ENCODE results near the gene ATXN1.
"Not testable (repeated sequence)": the region's sequence is repeated elsewhere in the genome, so short reads cannot be mapped to it uniquely, and the experiment has no call there.

ATXN1 gene

DNA sequence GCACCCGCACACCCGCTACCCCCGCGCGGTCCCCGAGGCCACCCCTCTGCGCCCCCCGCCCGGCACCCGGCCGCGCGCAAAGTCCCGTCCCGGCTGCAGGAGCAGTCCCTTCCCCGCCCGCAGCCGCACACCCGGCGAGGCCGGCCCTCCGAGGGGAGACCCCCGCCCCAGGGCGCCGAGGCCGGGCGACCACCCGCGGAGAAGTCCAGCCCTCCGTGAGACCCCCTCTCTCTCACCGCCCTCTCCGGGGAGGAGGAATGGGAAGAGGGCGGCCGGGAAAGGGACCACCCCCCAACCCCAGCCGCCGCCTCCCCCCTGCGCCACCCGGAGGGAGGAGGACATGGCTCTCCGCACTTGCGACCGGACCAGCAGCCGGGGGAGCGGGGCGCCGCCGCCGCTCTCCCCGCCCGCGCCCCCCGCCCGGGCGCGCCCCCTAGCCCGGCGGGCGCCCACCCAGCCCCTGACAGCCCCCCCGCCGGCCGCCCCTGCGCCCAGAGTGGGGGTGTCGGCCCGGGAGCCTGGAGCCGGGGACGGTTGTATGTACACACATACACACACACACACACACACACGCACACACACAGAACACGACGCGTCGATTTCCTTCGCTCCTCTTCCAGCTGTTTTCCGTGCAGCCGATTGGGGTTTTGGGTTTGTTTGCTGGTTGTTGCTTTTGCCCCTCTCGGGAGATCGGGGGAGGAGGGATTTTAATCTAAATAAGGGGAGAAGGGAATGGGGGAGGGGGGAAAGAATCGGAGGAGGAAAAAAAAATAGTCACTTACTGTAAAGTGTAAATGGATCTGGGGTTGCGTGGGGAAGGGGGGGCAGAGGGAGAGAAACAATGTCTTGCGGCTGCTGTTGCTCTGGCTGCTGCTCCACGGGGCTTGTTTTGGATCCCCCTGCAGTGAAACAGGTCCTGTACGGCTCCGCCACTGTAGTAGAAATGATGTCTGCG lies at the start of gene ATXN1:
TSS of gene ATXN1 (minus strand) at position 945 of the 955 bp plus-strand sequence.
- in situ Hi-C loops (cut with HindIII; ENCODE audit: low sequenced_read_pairs), result loop anchor here (5.0 to 10.0 kb wide), 2 partner anchors 248 to 426 kb away; no protein-coding TSS in a partner anchor

- in situ Hi-C loops (cut with HindIII; ENCODE audit: low sequenced_read_pairs), result no loop called here
These were observed 49.2 kb upstream of the ATXN1 start for GRCh38 chr6:16810411-16810810.

- in situ Hi-C loops (cut with HindIII; ENCODE audit: low sequenced_read_pairs), result no loop called here
These were observed 48.6 kb upstream of the ATXN1 start for GRCh38 chr6:16809753-16810358.

DNA sequence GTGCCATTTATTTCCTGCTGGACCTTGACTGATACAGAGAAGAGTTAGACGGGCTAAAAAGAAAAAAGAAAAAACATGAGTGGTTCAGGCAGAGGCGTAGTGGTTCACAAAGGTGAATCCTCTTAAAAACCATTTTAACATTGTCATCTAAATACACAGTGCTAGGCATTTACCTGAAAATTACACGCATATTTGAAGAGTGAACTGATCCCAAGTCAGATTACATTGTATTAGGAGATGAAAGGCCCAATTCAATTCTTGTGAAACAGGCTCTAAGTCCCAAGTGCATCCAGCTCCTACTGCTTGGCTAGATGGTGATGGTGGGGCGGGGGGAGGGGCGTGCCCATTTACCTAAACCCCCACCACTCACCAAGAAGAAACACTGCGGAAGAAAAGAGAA lies 46.7 kb upstream of the ATXN1 start:
- in situ Hi-C loops (cut with HindIII; ENCODE audit: low sequenced_read_pairs), result no loop called here

GRCh38 chr6:16806363-16806762 lies 45.1 kb upstream of the ATXN1 start:
- in situ Hi-C loops (cut with HindIII; ENCODE audit: low sequenced_read_pairs), result no loop called here

DNA sequence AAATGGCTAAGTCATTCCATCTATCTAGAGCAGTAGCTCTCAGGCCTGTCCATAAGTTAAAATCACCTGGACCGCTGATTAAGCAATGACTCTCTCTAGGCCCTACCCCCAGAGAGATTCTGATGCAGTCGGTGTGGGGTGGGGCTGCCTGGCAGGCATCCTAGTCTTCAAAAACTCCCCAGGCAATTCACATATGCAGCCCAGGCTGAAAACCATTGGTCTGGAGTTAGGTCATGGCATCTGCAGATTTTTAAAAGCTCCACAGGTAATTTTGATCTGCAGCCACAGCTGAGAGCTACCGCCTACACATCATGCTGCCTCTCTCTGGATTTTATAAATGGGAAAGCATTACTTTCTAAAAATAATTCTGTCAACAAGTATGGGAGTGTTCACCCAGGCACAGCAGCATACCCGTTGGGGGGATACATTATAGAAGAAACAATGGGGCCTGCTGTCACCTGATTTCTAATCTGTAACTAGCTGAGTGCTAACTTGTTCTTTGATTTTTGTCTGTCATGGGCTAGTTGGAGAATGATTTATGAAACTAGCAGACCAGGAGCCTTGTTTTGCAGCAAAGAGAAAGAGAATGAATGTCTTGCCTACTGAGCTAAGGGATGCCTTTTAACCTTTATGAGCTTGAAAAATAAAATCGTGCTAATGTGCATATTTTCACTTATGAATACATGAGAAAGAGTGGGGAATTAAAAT lies 44.1 kb upstream of the ATXN1 start:
- in situ Hi-C loops (cut with HindIII; ENCODE audit: low sequenced_read_pairs), result no loop called here

DNA sequence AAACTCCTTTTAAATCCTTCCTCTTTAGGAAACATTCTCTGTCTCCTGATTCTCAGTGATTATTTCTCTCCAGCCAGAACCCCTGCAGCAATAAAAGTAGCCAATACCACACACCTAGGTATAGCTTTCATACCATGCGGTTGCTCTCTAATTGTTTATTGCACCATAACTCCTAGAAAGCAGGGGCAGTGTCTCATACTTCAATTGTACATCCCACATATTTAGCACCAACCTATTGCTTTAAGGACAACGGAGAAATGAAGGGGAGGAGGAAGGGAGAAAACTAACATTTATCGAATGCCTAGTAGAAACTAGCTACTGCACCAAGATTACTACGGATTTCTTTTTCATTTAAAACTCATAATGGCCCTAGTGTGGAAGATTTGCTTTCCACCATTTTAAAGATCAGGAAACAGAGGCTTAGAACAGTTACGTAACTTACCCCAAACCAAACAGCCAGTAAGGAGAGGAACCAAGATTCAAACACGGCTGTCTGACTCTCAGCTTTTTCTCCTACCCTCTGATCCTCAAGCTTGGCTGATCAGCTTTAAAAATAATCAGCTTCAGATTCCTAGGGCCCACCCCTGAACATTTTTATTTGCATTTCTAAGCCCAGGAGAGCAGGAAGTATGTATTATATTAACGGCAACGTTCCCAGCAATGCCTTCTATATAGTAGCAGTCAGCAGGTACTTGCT lies 43.4 kb upstream of the ATXN1 start:
- in situ Hi-C loops (cut with HindIII; ENCODE audit: low sequenced_read_pairs), result no loop called here

- in situ Hi-C loops (cut with HindIII; ENCODE audit: low sequenced_read_pairs), result no loop called here
These were observed 42.3 kb upstream of the ATXN1 start for GRCh38 chr6:16803294-16804200.

GRCh38 chr6:16802071-16802470 lies 40.8 kb upstream of the ATXN1 start:
- in situ Hi-C loops (cut with HindIII; ENCODE audit: low sequenced_read_pairs), result no loop called here

DNA sequence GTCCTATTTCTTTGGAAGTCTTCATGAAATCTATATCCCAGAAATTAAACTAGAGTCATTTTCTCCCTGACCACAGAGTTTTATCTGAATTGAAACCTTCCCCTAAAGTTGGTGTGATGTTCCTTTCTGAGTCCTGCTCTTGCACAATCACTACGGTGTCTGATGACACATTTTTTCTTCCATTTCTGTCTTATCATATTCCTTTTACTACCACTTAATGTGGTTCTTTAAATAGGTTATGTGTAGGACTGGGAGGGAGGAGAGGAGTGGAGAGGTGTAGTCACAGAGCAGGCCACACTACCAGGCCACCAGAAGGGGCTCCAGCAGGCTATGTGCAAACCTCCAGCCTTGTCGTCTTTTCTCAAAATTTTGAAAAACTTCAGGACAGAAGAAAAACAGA lies 39.7 kb upstream of the ATXN1 start:
- in situ Hi-C loops (cut with HindIII; ENCODE audit: low sequenced_read_pairs), result no loop called here

DNA sequence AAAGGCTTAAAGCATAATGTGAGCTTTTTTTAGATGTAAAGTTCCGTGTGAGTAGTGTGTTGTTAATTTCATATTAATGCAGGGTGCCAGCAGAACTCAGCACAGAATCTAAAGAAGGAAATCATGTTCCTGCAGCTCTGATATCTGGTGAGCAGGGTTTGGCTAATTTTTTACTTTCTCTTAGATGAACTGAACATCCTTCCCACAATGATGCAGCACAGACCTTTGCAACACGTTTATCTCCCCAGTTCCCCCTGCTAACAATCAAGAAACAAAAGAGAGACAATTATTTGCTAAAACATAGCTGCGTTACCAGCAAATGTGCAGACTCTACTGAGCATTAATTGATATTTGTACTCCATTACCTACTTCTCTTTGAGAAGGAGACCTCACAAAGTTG lies 39.1 kb upstream of the ATXN1 start:
- in situ Hi-C loops (cut with HindIII; ENCODE audit: low sequenced_read_pairs), result no loop called here

DNA sequence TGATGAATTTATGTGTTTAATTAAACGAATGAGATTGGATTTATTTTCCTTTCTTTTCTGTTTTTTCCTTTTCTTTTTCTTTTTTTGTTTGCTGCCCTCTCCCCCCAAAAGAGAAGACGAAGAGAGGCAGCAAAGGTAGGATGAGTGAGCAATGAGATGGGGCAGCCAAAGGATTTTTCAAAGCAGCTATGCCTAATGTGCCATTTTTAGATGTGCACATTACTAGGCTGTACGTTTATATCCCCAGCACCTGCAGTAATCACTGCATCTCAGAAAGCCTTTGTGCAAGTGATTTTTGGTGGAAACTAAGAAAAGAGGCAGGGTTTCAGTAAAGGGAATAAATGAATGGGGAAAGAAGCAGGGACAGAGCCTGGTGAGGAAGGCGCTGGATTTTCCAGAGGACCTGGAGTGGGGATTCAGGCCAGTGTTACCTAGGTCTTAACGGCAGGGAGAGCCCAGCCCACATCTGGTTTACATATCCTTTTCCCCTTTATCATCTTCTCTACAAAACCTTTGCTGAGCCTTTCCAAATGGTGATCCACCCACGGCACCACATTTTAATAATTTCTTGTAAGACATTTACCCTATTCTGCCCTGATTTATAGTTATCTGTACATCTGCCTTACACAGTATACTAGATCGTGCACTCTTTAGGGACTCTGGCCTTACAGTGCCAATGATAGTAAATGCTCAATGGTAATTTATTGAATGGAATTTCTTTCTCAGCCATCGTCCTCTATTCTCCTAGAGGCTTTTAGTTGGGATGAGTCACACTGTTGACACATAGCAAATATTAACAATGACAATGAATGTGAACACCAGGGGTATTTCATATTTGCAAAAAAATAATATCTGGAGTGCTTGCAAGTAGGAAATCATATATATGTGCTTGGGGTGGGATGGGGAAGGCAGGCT lies 38.3 kb upstream of the ATXN1 start:
- in situ Hi-C loops (cut with HindIII; ENCODE audit: low sequenced_read_pairs), result no loop called here

GRCh38 chr6:16793828-16794412 lies 32.7 kb upstream of the ATXN1 start:
- in situ Hi-C loops (cut with HindIII; ENCODE audit: low sequenced_read_pairs), result no loop called here

DNA sequence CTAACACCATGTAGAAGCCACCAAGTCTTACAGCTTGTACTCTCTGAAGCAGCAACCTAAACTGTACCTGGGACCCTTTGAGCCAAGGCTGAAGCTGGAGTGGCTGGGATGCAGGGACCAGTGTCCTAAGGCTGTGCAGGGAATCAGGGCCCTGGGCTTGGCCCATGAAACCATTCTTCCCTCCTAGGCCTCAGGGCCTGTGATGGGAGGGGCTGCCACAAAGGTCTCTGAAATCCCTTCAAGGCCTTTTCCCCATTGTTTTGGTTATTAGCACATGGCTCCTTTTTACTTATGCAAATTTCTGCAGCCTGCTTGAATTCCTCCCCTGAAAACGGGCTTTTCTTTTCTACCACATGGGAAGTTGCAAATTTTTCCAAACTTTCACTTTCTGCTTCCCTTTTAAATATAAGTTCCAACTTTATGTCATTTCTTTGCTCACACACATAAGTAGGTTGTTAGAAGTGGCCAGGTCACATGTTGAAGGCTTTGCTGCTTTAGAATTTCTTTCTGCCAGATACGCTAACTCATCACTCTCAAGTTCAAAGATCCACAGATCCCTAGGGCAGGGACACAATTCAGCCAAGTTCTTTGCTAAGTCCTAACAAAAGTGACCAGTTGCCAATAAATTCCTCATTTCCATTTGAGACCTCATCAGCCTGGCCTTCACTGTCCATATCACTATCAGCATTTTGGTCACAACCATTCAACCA lies 28.2 kb upstream of the ATXN1 start:
- in situ Hi-C loops (cut with HindIII; ENCODE audit: low sequenced_read_pairs), result no loop called here

DNA sequence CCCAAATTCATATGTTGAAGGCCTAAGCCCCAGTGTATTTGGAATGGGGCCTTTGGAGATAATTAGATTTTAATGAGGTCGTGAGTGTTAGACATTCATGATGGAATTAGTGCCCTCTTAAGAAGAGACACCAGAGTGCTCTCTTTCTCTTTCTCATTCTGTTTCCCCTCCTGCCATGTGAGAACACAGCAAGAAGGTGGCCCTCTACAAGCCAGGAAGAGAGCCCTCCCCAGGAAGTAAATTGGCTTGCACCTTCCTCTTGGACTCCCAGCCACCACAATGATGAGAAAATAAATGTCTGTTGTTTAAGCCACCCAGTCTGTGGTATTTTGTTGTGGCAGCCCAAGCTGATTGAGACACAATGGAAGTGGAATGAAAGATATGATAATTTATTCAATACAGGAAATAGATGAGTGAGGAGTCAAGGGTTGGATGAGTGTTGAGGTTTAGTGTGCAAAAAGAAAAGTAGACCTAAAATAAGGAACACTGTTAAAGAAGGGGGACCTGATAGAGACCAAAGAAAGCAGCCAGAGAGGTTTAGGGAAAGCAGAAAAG lies 25.9 kb upstream of the ATXN1 start:
- in situ Hi-C loops (cut with HindIII; ENCODE audit: low sequenced_read_pairs), result no loop called here

DNA sequence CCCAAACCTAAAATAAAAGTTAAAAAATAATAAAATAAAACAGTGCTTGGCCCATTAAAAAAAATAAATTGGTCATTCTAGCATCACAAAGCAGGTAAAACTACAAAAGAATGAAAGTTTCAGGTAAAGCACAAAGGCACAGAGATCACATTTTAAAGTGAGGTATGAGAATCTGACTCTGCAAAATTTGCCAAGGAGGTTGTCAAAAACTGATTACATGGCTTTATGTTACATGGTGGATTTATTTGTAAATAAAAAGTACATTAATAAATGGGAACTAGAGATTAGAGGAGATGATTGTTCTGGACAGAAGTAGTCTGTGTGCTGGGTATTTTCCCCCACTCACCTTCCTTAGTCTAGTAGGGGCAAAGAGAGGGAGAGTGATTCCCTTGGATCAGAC lies 24.2 kb upstream of the ATXN1 start:
- in situ Hi-C loops (cut with HindIII; ENCODE audit: low sequenced_read_pairs), result no loop called here

- in situ Hi-C loops (cut with HindIII; ENCODE audit: low sequenced_read_pairs), result not testable (repeated sequence)
These were observed 23.7 kb upstream of the ATXN1 start for GRCh38 chr6:16784957-16785356.
